HG03039 (cell line): ENCODE results near the gene ANKRD2.
"Not testable (repeated sequence)": the region's sequence is repeated elsewhere in the genome, so short reads cannot be mapped to it uniquely, and the experiment has no call there.

Experiments
- ATAC-seq: cut with Tn5 transposase; IDR thresholded peaks from one replicate; pipeline ENCODE4 v1.9.1; 2021; ENCODE audit warnings: mild to moderate bottlenecking, moderate library complexity; ENCODE audit not compliant: unreplicated experiment

Gene ANKRD2

DNA sequence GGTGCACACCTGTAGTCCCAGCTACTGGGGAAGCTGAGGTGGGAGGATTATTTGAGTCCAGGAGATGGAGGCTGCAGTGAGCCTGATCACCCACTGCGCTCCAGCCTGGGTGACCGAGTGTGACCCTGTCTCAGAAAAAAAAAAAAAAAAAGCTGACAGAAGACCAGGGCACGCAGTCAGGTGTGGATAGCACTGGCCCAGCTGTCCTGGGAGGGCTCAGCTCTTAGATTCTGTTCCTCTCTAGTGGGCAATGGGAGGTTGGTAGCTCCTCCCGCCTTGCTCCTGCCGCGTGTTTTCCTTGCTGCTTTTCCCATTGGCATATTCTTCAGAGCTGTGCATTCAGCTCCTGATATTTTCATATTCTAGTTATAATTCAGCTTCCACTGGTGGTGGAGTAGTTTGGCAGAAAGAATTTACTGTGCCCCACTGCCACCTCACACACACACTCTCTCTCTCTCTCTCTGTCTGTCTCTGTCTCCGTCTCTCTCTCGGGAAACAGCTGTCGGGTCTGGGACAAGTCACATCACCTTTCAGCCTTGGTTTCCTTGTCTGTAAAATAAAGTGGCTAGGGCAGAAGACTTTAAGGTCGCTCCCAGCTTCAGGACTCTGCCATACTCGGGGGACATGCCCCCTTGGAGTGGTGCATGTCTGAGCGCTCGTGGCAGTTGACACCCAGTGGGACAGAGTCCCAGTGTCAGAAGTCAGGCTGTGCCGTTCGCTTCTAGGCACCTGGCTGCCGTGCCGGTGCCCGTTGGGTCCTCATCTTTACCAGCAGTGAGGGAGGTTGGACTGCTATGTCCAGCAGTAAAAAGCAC, 25.9 kb upstream of the ANKRD2 start:
- no peak for ATAC-seq

GRCh38 chr10:97547271-97547600, 25.3 kb upstream of the ANKRD2 start:
- no peak for ATAC-seq

DNA sequence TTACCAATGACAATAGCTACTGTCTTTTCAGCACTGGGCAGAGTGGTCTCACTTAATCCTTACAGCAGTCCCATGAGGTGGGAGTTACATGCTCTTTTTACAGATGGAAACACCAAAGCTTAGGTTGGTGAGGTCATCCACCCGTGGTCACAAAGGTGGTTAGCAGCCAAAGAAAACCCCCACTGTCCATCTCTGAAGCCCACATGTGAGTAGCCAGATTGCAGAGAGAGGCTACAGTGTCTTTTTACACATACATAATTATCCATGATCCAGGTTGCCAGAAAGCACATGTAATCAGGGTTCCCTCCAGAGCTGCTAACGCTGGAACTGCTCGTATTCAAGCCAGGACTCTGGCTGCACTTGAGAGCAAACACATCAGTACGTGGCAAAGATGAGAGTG, 24.6 kb upstream of the ANKRD2 start:
- no peak for ATAC-seq

DNA sequence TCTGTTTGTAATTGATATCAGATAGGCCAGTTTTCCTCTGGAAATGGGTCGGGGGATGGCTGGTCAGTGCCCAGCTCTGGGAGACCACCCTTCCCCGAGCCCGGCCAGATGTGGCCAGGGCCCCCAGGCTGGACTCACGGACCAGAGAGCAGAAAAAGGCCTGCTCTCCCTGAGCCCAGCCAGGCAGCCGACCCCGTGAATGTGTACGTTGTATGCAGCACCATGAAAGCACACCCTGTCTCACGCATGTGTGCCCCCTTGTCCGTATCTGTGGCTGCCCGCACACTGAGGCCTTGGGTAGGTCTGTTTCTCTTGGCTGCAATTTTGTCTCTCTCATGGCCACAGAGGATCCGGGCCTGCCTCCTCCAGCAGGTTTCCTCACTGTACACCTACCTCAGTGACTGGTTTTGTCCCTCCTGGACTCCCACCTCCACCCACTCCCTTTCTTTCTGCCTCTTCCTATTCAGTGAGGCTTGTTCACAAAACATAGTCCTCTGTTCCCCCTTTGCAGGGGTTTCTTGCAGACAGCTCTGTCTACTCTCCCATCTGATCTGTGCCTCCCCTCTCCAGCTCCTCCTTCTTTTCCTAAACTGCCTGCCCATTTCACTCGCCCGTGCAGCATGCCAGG, 23.6 kb upstream of the ANKRD2 start:
- no peak for ATAC-seq

DNA sequence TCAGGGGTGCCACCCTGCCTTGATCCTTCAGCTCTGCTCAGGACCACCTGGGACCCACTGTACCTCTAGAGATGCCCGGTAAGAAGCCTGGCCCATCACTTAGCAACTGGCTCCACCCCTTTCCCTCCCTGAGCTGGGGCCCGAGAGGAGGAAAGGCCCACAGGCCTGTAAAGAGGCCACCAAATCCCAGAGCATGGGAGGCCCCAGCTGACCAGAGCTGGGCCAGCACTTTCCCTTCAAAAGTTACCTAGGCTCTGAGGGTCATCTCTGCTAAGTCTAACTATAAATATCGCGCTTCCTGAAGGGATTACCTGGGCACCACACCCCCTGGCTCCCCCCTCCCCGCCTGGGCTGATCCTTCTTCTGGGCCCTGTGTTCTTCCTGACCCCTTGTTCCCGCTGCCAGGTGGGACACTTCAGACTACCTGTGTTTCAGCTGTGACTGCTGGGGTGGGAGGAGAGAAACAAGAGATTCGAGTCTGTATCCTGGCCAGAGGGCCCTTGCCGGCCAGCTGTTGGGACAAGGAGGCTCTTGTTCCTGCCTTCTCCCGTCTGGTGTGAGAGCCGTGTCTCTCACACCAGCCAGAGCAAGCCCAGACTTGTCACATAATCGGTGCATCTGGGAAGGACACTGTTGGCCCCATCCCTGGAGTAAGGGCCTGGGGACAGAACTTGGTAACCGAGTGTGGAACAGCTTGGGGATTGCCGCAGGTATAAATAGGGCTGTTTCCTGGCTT, 22.8 kb upstream of the ANKRD2 start:
- ATAC-seq: no peak

DNA sequence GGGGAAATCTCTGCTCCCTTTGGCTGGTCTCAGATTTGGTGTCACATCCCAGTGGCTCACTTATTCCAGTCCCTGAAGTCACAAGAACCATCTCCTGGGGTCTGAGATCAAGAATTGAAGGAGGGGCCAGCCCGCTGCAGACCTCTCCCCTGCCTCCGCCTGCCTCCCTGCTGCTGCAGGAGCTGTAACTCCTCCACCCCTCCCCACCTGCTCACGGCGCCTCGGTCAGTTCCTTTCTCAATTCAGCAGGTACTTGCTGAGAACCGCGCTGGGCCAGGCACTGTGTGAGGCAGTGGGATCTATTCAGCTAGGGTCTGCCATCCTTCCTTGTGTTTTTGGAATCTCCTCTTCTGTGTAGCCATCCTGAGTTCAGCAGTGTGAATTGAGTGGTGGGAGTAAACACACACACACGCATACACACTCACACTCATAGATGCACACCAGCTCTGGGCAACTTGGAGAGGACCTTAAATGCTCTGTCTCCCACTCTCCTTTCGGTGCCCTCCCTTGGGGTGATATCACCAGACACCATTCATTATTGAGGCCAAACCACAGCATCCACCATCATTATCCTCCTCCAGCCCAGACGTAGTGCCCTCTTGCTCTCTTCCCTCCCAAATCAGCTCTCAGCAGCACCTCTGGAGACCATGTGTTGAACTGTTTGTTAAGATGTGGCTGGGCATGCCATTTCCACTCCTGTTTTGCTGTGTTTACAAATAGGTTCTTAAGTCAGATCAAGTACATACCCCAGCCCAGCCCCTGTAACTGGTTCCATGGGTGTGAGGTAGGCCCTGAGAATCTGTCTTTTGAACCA, 22.0 kb upstream of the ANKRD2 start:
- ATAC-seq: no peak

DNA sequence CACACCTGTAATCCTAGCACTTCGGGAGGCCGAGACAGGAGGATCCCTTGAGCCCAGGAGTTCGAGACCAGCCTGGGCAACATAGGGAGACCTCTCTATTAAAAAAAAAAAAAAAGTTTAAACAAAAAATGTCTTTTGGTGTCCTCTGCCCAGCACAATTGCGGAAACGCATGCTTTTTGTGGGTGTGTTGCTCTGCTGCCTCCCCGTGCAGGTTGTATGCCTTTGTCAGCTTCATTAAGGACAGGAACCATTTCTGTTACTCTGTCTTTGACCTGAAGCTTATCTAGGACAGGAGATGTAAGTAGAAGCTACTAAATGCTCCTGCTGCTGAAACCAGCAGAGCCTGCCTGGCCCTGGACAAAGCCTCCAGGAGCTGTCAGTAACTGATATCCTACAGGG, 21.3 kb upstream of the ANKRD2 start:
- ATAC-seq: no peak

GRCh38 chr10:97553575-97554031, 19.0 kb upstream of the ANKRD2 start:
- no peak for ATAC-seq

DNA sequence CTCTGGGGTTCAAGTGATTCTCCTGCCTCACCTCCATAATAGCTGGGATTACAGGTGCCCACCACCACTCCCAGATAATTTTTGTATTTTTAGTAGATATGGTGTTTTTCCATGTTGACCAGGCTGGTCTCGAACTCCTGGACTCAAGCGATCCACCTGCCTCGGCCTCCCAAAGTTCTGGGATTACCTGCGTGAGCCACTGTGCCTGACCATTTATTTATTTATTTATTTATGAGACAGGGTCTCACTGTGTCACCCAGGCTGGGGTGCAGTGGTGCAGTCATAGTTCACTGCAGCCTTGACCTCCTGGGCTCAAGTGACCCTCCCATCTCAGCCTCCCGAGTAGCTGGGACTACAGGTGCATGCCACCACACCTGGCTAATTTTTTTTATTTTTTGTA, 18.2 kb upstream of the ANKRD2 start:
- ATAC-seq: not testable (repeated sequence)

GRCh38 chr10:97555541-97555940, 17.0 kb upstream of the ANKRD2 start:
- not testable (repeated sequence) for ATAC-seq

GRCh38 chr10:97560731-97561381, 11.7 kb upstream of the ANKRD2 start:
- not testable (repeated sequence) for ATAC-seq

- ATAC-seq: not testable (repeated sequence)
These were observed 11.0 kb upstream of the ANKRD2 start for GRCh38 chr10:97561386-97562077.

GRCh38 chr10:97562329-97562728, 10.2 kb upstream of the ANKRD2 start:
- ATAC-seq: not testable (repeated sequence)

DNA sequence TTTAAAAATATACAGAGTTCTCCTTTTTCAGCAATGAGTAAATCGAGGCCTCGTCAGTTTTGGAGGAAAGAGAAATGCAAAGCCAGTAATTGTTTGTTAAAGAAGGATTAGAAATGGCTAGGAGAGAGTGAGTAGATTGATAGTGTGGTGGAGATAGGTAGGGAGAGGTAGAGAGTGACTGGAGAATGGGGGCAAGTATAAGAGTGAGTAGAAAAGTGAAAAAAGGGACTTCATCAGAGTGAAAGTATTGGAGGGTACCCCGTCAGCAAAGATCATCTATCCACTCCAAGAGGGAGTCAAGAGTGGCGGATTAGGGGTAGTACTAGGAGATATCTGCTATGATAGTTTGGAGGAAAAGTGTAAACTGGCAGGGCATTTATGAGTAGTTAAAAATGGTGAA, 9.2 kb upstream of the ANKRD2 start:
- ATAC-seq: no peak

- no peak for ATAC-seq
These were observed 7.8 kb upstream of the ANKRD2 start for GRCh38 chr10:97564776-97565175.

DNA sequence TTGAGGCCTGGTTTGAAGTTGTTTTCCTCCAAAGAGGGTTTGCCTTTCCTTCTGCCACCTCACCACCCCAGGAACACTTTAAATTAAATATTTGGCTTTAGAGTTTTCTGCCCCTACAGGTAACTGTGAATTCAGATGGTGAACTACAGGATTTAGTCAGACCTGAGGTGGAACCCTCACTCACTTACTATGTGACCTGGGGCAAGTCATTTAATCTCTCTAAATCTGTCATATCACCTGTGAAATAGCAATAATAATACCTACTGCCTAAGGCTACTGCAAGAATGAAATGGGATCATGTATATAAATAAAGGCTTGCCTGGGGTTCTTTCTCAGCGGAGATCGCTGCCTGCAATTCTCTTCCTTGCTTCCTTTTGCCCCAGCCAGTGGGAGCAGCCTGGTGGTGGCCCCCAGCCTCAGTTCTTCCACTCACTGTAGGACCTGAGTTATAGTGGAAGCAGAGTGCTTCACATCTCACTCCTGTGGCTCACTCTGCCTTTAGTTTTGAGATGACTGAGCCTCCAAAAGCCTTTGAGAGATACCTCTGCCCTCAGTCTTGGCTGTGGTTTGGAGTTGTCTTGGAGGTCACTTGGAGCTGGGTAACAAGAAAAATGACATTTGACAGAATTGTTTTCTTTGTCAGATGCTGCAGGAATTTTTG, 6.1 kb upstream of the ANKRD2 start:
- no peak for ATAC-seq

- no peak for ATAC-seq
These were observed 4.7 kb upstream of the ANKRD2 start for GRCh38 chr10:97567891-97568290.

GRCh38 chr10:97570146-97570788, 2.3 kb upstream of the ANKRD2 start:
- ATAC-seq: no peak
